Mesendoderm (in vitro differentiated cells): ENCODE data around the gene LYZL2.
"Not testable (repeated sequence)": the region's sequence is repeated elsewhere in the genome, so short reads cannot be mapped to it uniquely, and the experiment has no call there.

Source experiments
- DNase-seq: peaks from one replicate; pipeline ENCODE4 v3.0.0; 2013
- H2AK5ac ChIP-seq: 2 replicates; pipeline ENCODE4 v1.6.1; 2013; ENCODE audit warnings: low read length, inconsistent platforms
- H2BK120ac ChIP-seq: 2 replicates; pipeline ENCODE4 v1.6.1; 2013; ENCODE audit warnings: low read depth, mild to moderate bottlenecking, low read length, moderate library complexity, mixed read lengths
- H2BK15ac ChIP-seq: replicated peaks from 2 replicates; pipeline ENCODE4 v1.6.1; 2013; ENCODE audit warnings: low read depth, mild to moderate bottlenecking, moderate library complexity
- H2BK5ac ChIP-seq: 2 replicates; pipeline ENCODE4 v1.6.1; 2013; ENCODE audit warnings: low read length, inconsistent platforms
- H3K18ac ChIP-seq: 2 replicates; pipeline ENCODE4 v1.6.1; 2013; ENCODE audit warnings: mild to moderate bottlenecking, low read length, mixed read lengths
- H3K23ac ChIP-seq: one replicate; pipeline ENCODE4 v1.6.1; 2013; ENCODE audit warnings: low read length
- H3K27ac ChIP-seq: 2 replicates; pipeline ENCODE4 v1.5.1; 2013; ENCODE audit warnings: low read depth, mild to moderate bottlenecking, inconsistent platforms, low read length, moderate library complexity
- H3K27me3 ChIP-seq: 2 replicates; pipeline ENCODE4 v1.6.1; 2013; ENCODE audit warnings: low read length, control low read depth, mild to moderate bottlenecking, inconsistent platforms; ENCODE audit not compliant: insufficient read depth, poor library complexity
- H3K36me3 ChIP-seq: 2 replicates; pipeline ENCODE4 v1.6.1; 2013; ENCODE audit warnings: low read length, inconsistent platforms; ENCODE audit not compliant: control insufficient read depth, insufficient read depth
- H3K4ac ChIP-seq: one replicate; pipeline ENCODE4 v1.6.1; 2013; ENCODE audit warnings: low read depth, mild to moderate bottlenecking, low read length, moderate library complexity
- H3K4me1 ChIP-seq: 2 replicates; pipeline ENCODE4 v1.6.1; 2013; ENCODE audit warnings: low read depth, low read length, inconsistent platforms; ENCODE audit not compliant: control insufficient read depth
- H3K4me2 ChIP-seq: 2 replicates; pipeline ENCODE4 v1.6.1; 2013; ENCODE audit warnings: low read length
- H3K4me3 ChIP-seq: 2 replicates; pipeline ENCODE4 v1.5.1; 2013; ENCODE audit warnings: mild to moderate bottlenecking, low read length
- H3K56ac ChIP-seq: one replicate; pipeline ENCODE4 v1.6.1; 2013; ENCODE audit warnings: low read length
- H3K79me1 ChIP-seq: 2 replicates; pipeline ENCODE4 v1.6.1; 2013; ENCODE audit warnings: low read length, inconsistent platforms
- H3K79me2 ChIP-seq: 2 replicates; pipeline ENCODE4 v1.6.1; 2013; ENCODE audit warnings: mild to moderate bottlenecking, low read length; ENCODE audit not compliant: control insufficient read depth, insufficient read depth
- H3K9ac ChIP-seq: 2 replicates; pipeline ENCODE4 v1.6.1; 2013; ENCODE audit warnings: low read length, inconsistent platforms
- H4K5ac ChIP-seq: one replicate; pipeline ENCODE4 v1.6.1; 2013; ENCODE audit warnings: low read length
- H4K8ac ChIP-seq: one replicate; pipeline ENCODE4 v1.6.1; 2013; ENCODE audit warnings: low read depth, mild to moderate bottlenecking, control low read depth, low read length, moderate library complexity
- WGBS: extraction: QIAGEN DNeasy Blood & Tissue Kit; methylation state at CpG from one replicate; pipeline ENCODE4 v1.1.7; 2013; ENCODE audit warnings: low lambda C conversion rate, missing lambda C conversion rate; ENCODE audit not compliant: insufficient coverage; ENCODE audit errors: extremely low coverage; 5-methylcytosine and 5-hydroxymethylcytosine counted together

The LYZL2 gene

GRCh38 chr10:30673262-30673661, 43.7 kb upstream of the LYZL2 start:
- not testable (repeated sequence) for H3K27ac ChIP-seq, H3K56ac ChIP-seq, H2BK15ac ChIP-seq, H4K8ac ChIP-seq, H2BK5ac ChIP-seq, H4K5ac ChIP-seq, H3K27me3 ChIP-seq, H3K79me2 ChIP-seq, H3K4me3 ChIP-seq, H3K23ac ChIP-seq, H3K79me1 ChIP-seq, H3K4ac ChIP-seq, H3K9ac ChIP-seq, H3K18ac ChIP-seq, H3K4me1 ChIP-seq, H2BK120ac ChIP-seq, H2AK5ac ChIP-seq, H3K36me3 ChIP-seq, H3K4me2 ChIP-seq, DNase-seq
- no CpG with 5 or more reads among the region's 13 CpGs for WGBS

GRCh38 chr10:30672338-30672737, 42.8 kb upstream of the LYZL2 start:
- not testable (repeated sequence) for H2AK5ac ChIP-seq, H4K8ac ChIP-seq, H3K4me3 ChIP-seq, H3K4ac ChIP-seq, H2BK120ac ChIP-seq, H3K79me1 ChIP-seq, H4K5ac ChIP-seq, H3K27ac ChIP-seq, H3K4me2 ChIP-seq, H3K9ac ChIP-seq, H2BK5ac ChIP-seq, DNase-seq, H3K79me2 ChIP-seq, H3K36me3 ChIP-seq, H3K23ac ChIP-seq, H2BK15ac ChIP-seq, H3K27me3 ChIP-seq, H3K56ac ChIP-seq, H3K18ac ChIP-seq, H3K4me1 ChIP-seq
- no CpG with 5 or more reads among the region's 4 CpGs for WGBS

GRCh38 chr10:30671026-30671616, 41.6 kb upstream of the LYZL2 start:
- Histone ChIP-seq H3K4ac (no peak overlapping the region), H3K27me3 (no peaks in the 10 kb centered on the region), H3K79me1 (no peaks in the 10 kb centered on the region), H3K18ac (no peak overlapping the region), H3K79me2 (no peaks in the 10 kb centered on the region), H3K4me1 (no peaks in the 10 kb centered on the region), H4K5ac (no peak overlapping the region), H4K8ac (no peak overlapping the region), H3K9ac (no peak overlapping the region), H2BK120ac (no peak overlapping the region), H3K4me3 (no peak overlapping the region), H3K23ac (no peak overlapping the region), H2AK5ac (no peak overlapping the region), H3K27ac (no peak overlapping the region), H2BK5ac (no peak overlapping the region), H3K36me3 (no peaks in the 10 kb centered on the region), H3K4me2 (no peak overlapping the region), H2BK15ac (no peak overlapping the region), H3K56ac (no peak overlapping the region)
- no CpG with 5 or more reads among the region's 11 CpGs for WGBS
- DNase-seq: peak; percentile 83

- H3K23ac ChIP-seq, H3K36me3 ChIP-seq, H3K4me3 ChIP-seq, H4K8ac ChIP-seq, H2AK5ac ChIP-seq, H3K4me1 ChIP-seq, H3K18ac ChIP-seq, H3K56ac ChIP-seq, H4K5ac ChIP-seq, H3K27me3 ChIP-seq, H3K4ac ChIP-seq, H3K9ac ChIP-seq, H3K79me1 ChIP-seq, H3K4me2 ChIP-seq, H3K79me2 ChIP-seq, H2BK120ac ChIP-seq, H2BK5ac ChIP-seq, H2BK15ac ChIP-seq, DNase-seq, H3K27ac ChIP-seq: not testable (repeated sequence)
- no CpG with 5 or more reads among the region's 11 CpGs for WGBS
These were observed 38.4 kb upstream of the LYZL2 start for GRCh38 chr10:30667982-30668381.

- WGBS: no CpG with 5 or more reads among the region's 7 CpGs
- H2AK5ac ChIP-seq, H4K5ac ChIP-seq, H3K4ac ChIP-seq, H3K27me3 ChIP-seq, H3K4me1 ChIP-seq, H3K27ac ChIP-seq, H3K23ac ChIP-seq, H3K79me1 ChIP-seq, H4K8ac ChIP-seq, H3K36me3 ChIP-seq, H2BK120ac ChIP-seq, H3K4me3 ChIP-seq, H3K56ac ChIP-seq, H3K79me2 ChIP-seq, H3K9ac ChIP-seq, H3K4me2 ChIP-seq, H2BK15ac ChIP-seq, DNase-seq, H3K18ac ChIP-seq, H2BK5ac ChIP-seq: not testable (repeated sequence)
These were observed 33.9 kb upstream of the LYZL2 start for GRCh38 chr10:30663403-30663802.

- Histone ChIP-seq H3K18ac (no peak overlapping the region), H2AK5ac (no peak overlapping the region), H3K4me2 (no peak overlapping the region), H3K79me1 (no peaks in the 10 kb centered on the region), H3K27me3 (no peaks in the 10 kb centered on the region), H2BK15ac (no peak overlapping the region), H3K4me3 (no peak overlapping the region), H4K5ac (no peak overlapping the region), H3K4ac (no peak overlapping the region), H3K56ac (no peak overlapping the region), H3K4me1 (no peaks in the 10 kb centered on the region), H2BK5ac (no peak overlapping the region), H2BK120ac (no peak overlapping the region), H3K79me2 (no peaks in the 10 kb centered on the region), H3K36me3 (no peaks in the 10 kb centered on the region), H3K9ac (no peak overlapping the region), H3K23ac (no peak overlapping the region), H4K8ac (no peak overlapping the region), H3K27ac (no peak overlapping the region)
- WGBS: no CpG with 5 or more reads among the region's 6 CpGs
- no peak for DNase-seq
These were observed 33.3 kb upstream of the LYZL2 start for GRCh38 chr10:30662814-30663213.
